K562 (cell line): Measurements from ENCODE around the gene LTBP2. TPM values are rescaled to one million over a fixed set of nuclear protein-coding genes. Genes with fewer than 3 reads are reported as not detected.

Source experiments
- AFF4 ChIP-seq: sonication (generic); formaldehyde crosslinking; IDR thresholded peaks from 2 replicates; pipeline ENCODE4 v1.8.0; 2023; ENCODE audit warnings: mild to moderate bottlenecking, missing genetic modification reagents
- BRF2 ChIP-seq: IDR thresholded peaks from 3 replicates; pipeline ENCODE4 v1.6.1; 2011; ENCODE audit warnings: borderline replicate concordance, mild to moderate bottlenecking; ENCODE audit not compliant: insufficient read length, insufficient read depth
- CREM ChIP-seq: IDR thresholded peaks from 2 replicates; pipeline ENCODE4 v1.6.1; 2014; ENCODE audit warnings: antibody characterized with exemption, low read depth
- EHMT2 ChIP-seq: fragments of 450-650 bp; IDR thresholded peaks from 2 replicates; pipeline ENCODE4 v1.6.1; 2018; ENCODE audit warnings: antibody characterized with exemption
- ETS2 ChIP-seq: IDR thresholded peaks from 2 replicates; pipeline ENCODE4 v1.6.1; 2016; ENCODE audit warnings: borderline replicate concordance, missing genetic modification characterization, mild to moderate bottlenecking, moderate library complexity, missing compliant biosample characterization; ENCODE audit not compliant: poor library complexity, severe bottlenecking
- FOS ChIP-seq: IDR thresholded peaks from 3 replicates; pipeline ENCODE4 v1.6.1; 2011; ENCODE audit not compliant: insufficient read length; ENCODE audit errors: extremely low read depth
- HDAC3 ChIP-seq: fragments of 450-650 bp; IDR thresholded peaks from 2 replicates; pipeline ENCODE4 v1.6.1; 2018; ENCODE audit warnings: borderline replicate concordance, mild to moderate bottlenecking, moderate library complexity; ENCODE audit not compliant: partially characterized antibody
- HINFP ChIP-seq: fragments of 450-650 bp; conservative IDR thresholded peaks from 2 replicates; pipeline ENCODE4 v1.6.1; 2016; ENCODE audit warnings: missing genetic modification characterization, low read depth, mild to moderate bottlenecking, control low read depth, missing compliant biosample characterization
- HLTF ChIP-seq: fragments of 450-650 bp; IDR thresholded peaks from 2 replicates; pipeline ENCODE4 v1.6.1; 2016
- ID3 ChIP-seq, 2 experiments: fragments of 250-450 bp in 1 of 2; fragments of 450-650 bp in 1 of 2; sonication (Bioruptor Pico) in 1 of 2; IDR thresholded peaks; 2 replicates each; pipeline versions ENCODE4 v1.6.1 to v1.8.0; 2016 to 2021; ENCODE audit warnings: mild to moderate bottlenecking in 2 of 2, moderate library complexity in 2 of 2, missing compliant biosample characterization in 1 of 2, missing genetic modification characterization in 1 of 2
- KAT2B ChIP-seq: IDR thresholded peaks from one replicate; pipeline ENCODE4 v1.6.1; 2012; ENCODE audit warnings: low read depth, mild to moderate bottlenecking, control low read depth, inconsistent platforms, low read length, moderate library complexity
- MXI1 ChIP-seq: IDR thresholded peaks from 2 replicates; pipeline ENCODE4 v1.6.1; 2011; ENCODE audit warnings: low read depth, mild to moderate bottlenecking, improper control_type of control experiment, low read length
- PHF8 ChIP-seq: fragments of 200-600 bp; sonication (generic); IDR thresholded peaks from 2 replicates; pipeline ENCODE4 v1.6.1; 2012; ENCODE audit warnings: mixed run types, mild to moderate bottlenecking, inconsistent platforms, low read length, moderate library complexity, borderline replicate concordance
- SFPQ ChIP-seq: fragments of 200-400 bp; formaldehyde crosslinking; IDR thresholded peaks from 2 replicates; pipeline ENCODE4 v1.6.1; 2017; ENCODE audit warnings: mild to moderate bottlenecking, low read depth, low read length, moderate library complexity
- SOX6 ChIP-seq: fragments of 450-650 bp; IDR thresholded peaks from 2 replicates; pipeline ENCODE4 v1.6.1; 2014; ENCODE audit warnings: mild to moderate bottlenecking
- STAG1 ChIP-seq: sonication (generic); formaldehyde crosslinking; IDR thresholded peaks from 2 replicates; pipeline ENCODE4 v1.5.0; 2020; ENCODE audit warnings: missing genetic modification reagents, borderline replicate concordance
- ZKSCAN1 ChIP-seq: fragments of 150-350 bp; IDR thresholded peaks from 2 replicates; pipeline ENCODE4 v1.6.1; 2016; ENCODE audit warnings: low read depth, low read length
- polyA plus RNA-seq, 8 experiments: library from polyadenylated mRNA; depleted of rRNA in 4 of 8; stranded (reverse) in 5 of 8; unstranded in 3 of 8; fragments of >200 nt; fragmentation: Nextera tagmentation in 2 of 8; fragmentation: Illumina TruSeq in 1 of 8; extraction: Ambion mirVana in 2 of 8; extraction: Trizol in 1 of 8; gene quantifications; 2 replicates each; pipeline versions ENCODE4 v1.2.1 to v1.2.3, GENCODE V29; 2011 to 2014; ENCODE audit warnings: inconsistent platforms in 1 of 8, missing spikeins in 1 of 8
- total RNA-seq, 7 experiments: library from RNA; depleted of rRNA in 6 of 7; stranded (reverse); fragments of >200 nt in 6 of 7; fragmentation: Illumina TruSeq in 2 of 7; extraction: Trizol in 2 of 7; gene quantifications; 2 replicates each; pipeline versions ENCODE4 v1.2.1 to v1.2.3, GENCODE V29; 2011 to 2021; ENCODE audit warnings: low replicate concordance in 1 of 7

LTBP2 gene
- total and polyA plus RNA-seq, 9 of the 15 experiments (the other 6 are each of a cell fraction or from before 2014, with no cell fraction given), result under 0.01 to 0.18 (median 0.03) TPM; not detected in 3

GRCh38 chr14:74660167-74660566 is 48.1 kb upstream of the LTBP2 start (continued):
- TF ChIP-seq AFF4 (CRISPR knock-in tag) (no peak), SFPQ (no peak), ZKSCAN1 (no peak), CREM (0 out of 2 replicates have a peak, but pooled peaks have one; percentile 13), KAT2B (no peak), EHMT2 (0 out of 2 replicates have a peak, but pooled peaks have one; percentile 8), HDAC3 (no peak), ETS2 (tag) (no peak), BRF2 (no peak), SOX6 (no peak), FOS (no peak), PHF8 (no peak), MXI1 (no peak), HINFP (tag) (no peak), STAG1 (no peak), ID3 (CRISPR knock-in tag; IDR thresholded peaks at IDR 0.05) (no peak), ID3 (tag; IDR thresholded peaks at IDR 0.05) (no peak), HLTF (no peak)
